GM12873 (cell line): ENCODE measurements around the gene OR52E1.

Experiments
- TF ChIP-seq, protein P1 (sequence below): IDR thresholded peaks from 2 replicates; pipeline ENCODE4 v1.5.1; 2012; ENCODE audit warnings: low read depth, mild to moderate bottlenecking, moderate library complexity, low read length, control low read depth; ENCODE audit not compliant: insufficient read depth; ENCODE audit errors: missing control alignments

OR52E1 gene

GRCh38 chr11:5117588-5117987 lies 48.2 kb downstream of the OR52E1 start:
- TF ChIP-seq, protein P1, sequence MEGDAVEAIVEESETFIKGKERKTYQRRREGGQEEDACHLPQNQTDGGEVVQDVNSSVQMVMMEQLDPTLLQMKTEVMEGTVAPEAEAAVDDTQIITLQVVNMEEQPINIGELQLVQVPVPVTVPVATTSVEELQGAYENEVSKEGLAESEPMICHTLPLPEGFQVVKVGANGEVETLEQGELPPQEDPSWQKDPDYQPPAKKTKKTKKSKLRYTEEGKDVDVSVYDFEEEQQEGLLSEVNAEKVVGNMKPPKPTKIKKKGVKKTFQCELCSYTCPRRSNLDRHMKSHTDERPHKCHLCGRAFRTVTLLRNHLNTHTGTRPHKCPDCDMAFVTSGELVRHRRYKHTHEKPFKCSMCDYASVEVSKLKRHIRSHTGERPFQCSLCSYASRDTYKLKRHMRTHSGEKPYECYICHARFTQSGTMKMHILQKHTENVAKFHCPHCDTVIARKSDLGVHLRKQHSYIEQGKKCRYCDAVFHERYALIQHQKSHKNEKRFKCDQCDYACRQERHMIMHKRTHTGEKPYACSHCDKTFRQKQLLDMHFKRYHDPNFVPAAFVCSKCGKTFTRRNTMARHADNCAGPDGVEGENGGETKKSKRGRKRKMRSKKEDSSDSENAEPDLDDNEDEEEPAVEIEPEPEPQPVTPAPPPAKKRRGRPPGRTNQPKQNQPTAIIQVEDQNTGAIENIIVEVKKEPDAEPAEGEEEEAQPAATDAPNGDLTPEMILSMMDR: no peak

- TF ChIP-seq, protein P1: no peak
Observed at GRCh38 chr11:5118893-5119292, 49.5 kb downstream of the OR52E1 start.
